ENCODE measurements around the gene SPATA46. TPM values are rescaled to one million over a fixed set of nuclear protein-coding genes. Genes with fewer than 3 reads are reported as not detected.
"Not testable (repeated sequence)": the region's sequence is repeated elsewhere in the genome, so short reads cannot be mapped to it uniquely, and the experiment has no call there.

Gene SPATA46
- polyA plus RNA-seq (ENCODE audit: insufficient read length in 3 of 3) = 1 to 10 TPM in 2 of 3 donors, under 1 TPM in 1; 0.80 to 5.0 (median 2.1) TPM
- long read RNA-seq, donor 1 = 0 reads
- long read RNA-seq, donor 2 = 0 reads
- long read RNA-seq, donor 3 = 0 reads
- long read RNA-seq, donor 4 = 0 reads
- long read RNA-seq, donor 5 = 0 reads
- long read RNA-seq, donor 6 = 0 reads
- long read RNA-seq, donor 7 = 0 reads
- long read RNA-seq, donor 8 = 0 reads
- long read RNA-seq, donor 9 = 0 reads
- long read RNA-seq, donor 10 = 0 reads
- long read RNA-seq, donor 11 = 0 reads
- long read RNA-seq, donor 12 = 0 reads
- long read RNA-seq, donor 13 = 0 reads
- long read RNA-seq, donor 14 = 0 reads
- long read RNA-seq, donor 15 = 0 reads
- long read RNA-seq, donor 16 = 0 reads

- DNase-seq = no peak
Observed at GRCh38 chr1:162376691-162377090, at the start of gene SPATA46. Gene SPATA46 (minus strand): TSS chr1:162376854. CDS start chr1:162376790, 64 bp downstream.

- no peak for DNase-seq
Observed at GRCh38 chr1:162422662-162423375, 46.2 kb upstream of the SPATA46 start.

GRCh38 chr1:162421258-162422164, 44.9 kb upstream of the SPATA46 start:
- DNase-seq = no peak

- DNase-seq = no peak
Observed at GRCh38 chr1:162420120-162420519, 43.5 kb upstream of the SPATA46 start.

GRCh38 chr1:162419450-162419931, 42.8 kb upstream of the SPATA46 start:
- DNase-seq = not testable (repeated sequence)

GRCh38 chr1:162418584-162418983, 41.9 kb upstream of the SPATA46 start:
- DNase-seq = not testable (repeated sequence)

- DNase-seq = no peak
Observed at GRCh38 chr1:162417650-162418049, 41.0 kb upstream of the SPATA46 start.

GRCh38 chr1:162416909-162417308, 40.3 kb upstream of the SPATA46 start:
- DNase-seq = no peak

GRCh38 chr1:162416215-162416614, 39.6 kb upstream of the SPATA46 start:
- no peak for DNase-seq

- DNase-seq = no peak
Observed at GRCh38 chr1:162412002-162412401, 35.3 kb upstream of the SPATA46 start, which contains the start of gene SH2D1B. Gene SH2D1B (minus strand): TSS chr1:162412136. CDS start chr1:162412016, 120 bp downstream.

- DNase-seq = no peak
Observed at GRCh38 chr1:162407539-162407938, 30.9 kb upstream of the SPATA46 start.

- no peak for DNase-seq
Observed at GRCh38 chr1:162406811-162407210, 30.2 kb upstream of the SPATA46 start.

GRCh38 chr1:162405800-162406199, 29.1 kb upstream of the SPATA46 start:
- no peak for DNase-seq

GRCh38 chr1:162404550-162405160, 28.0 kb upstream of the SPATA46 start:
- no peak for DNase-seq

- no peak for DNase-seq
Observed at GRCh38 chr1:162400790-162401355, 24.2 kb upstream of the SPATA46 start.

GRCh38 chr1:162398999-162399580, 22.4 kb upstream of the SPATA46 start:
- DNase-seq = no peak

- DNase-seq = no peak
Observed at GRCh38 chr1:162397943-162398560, 21.4 kb upstream of the SPATA46 start.

GRCh38 chr1:162397039-162397448, 20.4 kb upstream of the SPATA46 start:
- no peak for DNase-seq

- DNase-seq = no peak
Observed at GRCh38 chr1:162396201-162396906, 19.7 kb upstream of the SPATA46 start.
